Stimulated activated CD4-positive, alpha-beta T cell treated with anti-CD3 and anti-CD28 coated beads, Interleukin-12 subunit alpha, Interleukin-12 subunit beta, amount 100 ng/mL, for 24 hours (primary cell): Measurements from ENCODE around the gene MAGI1.

Experiments
- DNase-seq, 2 experiments: peaks; one replicate each; pipeline ENCODE4 v3.0.0-alpha.2; 2020; ENCODE audit warnings: low read depth in 2 of 2

The MAGI1 gene

GRCh38 chr3:65485826-65486469 is 552.8 kb downstream of the MAGI1 start:
- DNase-seq: no peak

GRCh38 chr3:65484964-65485363 is 553.8 kb downstream of the MAGI1 start:
- DNase-seq: no peak

GRCh38 chr3:65483480-65483879 is 555.2 kb downstream of the MAGI1 start:
- DNase-seq: no peak

GRCh38 chr3:65483011-65483410 is 555.7 kb downstream of the MAGI1 start:
- DNase-seq: no peak

- no peak for DNase-seq
These were observed 557.6 kb downstream of the MAGI1 start for GRCh38 chr3:65481085-65481484.

GRCh38 chr3:65479990-65480389 is 558.7 kb downstream of the MAGI1 start:
- no peak for DNase-seq

- no peak for DNase-seq
These were observed 559.9 kb downstream of the MAGI1 start for GRCh38 chr3:65478551-65479500.

- DNase-seq: no peak
These were observed 565.0 kb downstream of the MAGI1 start for GRCh38 chr3:65473736-65474135.

- DNase-seq: no peak
These were observed 566.2 kb downstream of the MAGI1 start for GRCh38 chr3:65472501-65472900.

GRCh38 chr3:65466300-65466988 is 572.3 kb downstream of the MAGI1 start:
- DNase-seq: no peak

- DNase-seq: no peak
These were observed 588.8 kb downstream of the MAGI1 start for GRCh38 chr3:65449841-65450428.

- no peak for DNase-seq
These were observed 590.6 kb downstream of the MAGI1 start for GRCh38 chr3:65448120-65448519.

- no peak for DNase-seq
These were observed 593.0 kb downstream of the MAGI1 start for GRCh38 chr3:65445573-65446169.

- DNase-seq: no peak
These were observed 594.3 kb downstream of the MAGI1 start for GRCh38 chr3:65444447-65444815.

- no peak for DNase-seq
These were observed 594.8 kb downstream of the MAGI1 start for GRCh38 chr3:65443739-65444446.

GRCh38 chr3:65439641-65440284 is 599.0 kb downstream of the MAGI1 start:
- DNase-seq: no peak

GRCh38 chr3:65438612-65439011 is 600.1 kb downstream of the MAGI1 start:
- no peak for DNase-seq

GRCh38 chr3:65438096-65438495 is 600.6 kb downstream of the MAGI1 start:
- no peak for DNase-seq

- no peak for DNase-seq
These were observed 602.1 kb downstream of the MAGI1 start for GRCh38 chr3:65436580-65436979.

GRCh38 chr3:65433480-65433879 is 605.2 kb downstream of the MAGI1 start:
- DNase-seq: no peak
